Right kidney (tissue), 1 donor: ENCODE results near the gene HLCS.

ENCODE experiments used
- DNase-seq: peaks from one replicate; pipeline ENCODE4 v3.0.0-alpha.2; 2016

Gene HLCS

DNA sequence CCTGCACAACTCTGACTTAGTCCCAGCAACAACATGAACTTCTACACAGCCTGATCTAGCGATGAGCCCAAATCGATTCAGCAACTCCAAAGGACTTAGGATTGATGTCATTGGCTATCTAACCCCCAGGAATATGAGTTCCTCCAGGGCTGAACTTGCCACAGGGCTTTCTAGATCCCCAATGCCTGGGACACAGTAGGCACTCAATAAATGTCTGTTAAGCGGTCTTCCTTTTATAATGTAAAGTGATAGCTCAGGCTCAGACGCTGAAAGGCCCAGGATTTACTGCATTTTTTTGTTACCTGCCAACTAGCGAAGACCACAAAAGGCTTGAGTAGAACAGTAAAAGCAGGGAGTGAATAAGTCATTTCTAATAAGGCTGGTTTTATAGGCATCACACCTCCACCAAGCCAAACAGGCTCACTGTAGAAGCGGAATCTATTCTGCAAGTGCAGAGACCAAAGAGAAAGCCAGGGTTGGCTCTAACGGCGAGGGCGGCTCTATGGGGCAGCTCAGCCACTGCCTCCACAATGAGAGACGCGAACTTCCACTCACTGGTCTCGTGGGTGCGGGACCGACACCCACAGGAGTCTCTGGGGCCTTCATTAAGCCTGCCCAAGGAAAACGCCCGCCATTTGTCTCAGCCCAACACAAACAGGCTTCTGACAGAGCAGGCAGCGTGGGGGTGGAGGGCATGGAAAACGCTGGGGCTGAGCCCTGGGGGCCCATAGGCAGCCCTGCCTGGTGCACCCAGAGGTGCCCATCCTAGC is 52.0 kb downstream of the HLCS start:
- DNase-seq, result no peak

GRCh38 chr21:36913247-36914169 is 53.0 kb downstream of the HLCS start:
- DNase-seq, result no peak

DNA sequence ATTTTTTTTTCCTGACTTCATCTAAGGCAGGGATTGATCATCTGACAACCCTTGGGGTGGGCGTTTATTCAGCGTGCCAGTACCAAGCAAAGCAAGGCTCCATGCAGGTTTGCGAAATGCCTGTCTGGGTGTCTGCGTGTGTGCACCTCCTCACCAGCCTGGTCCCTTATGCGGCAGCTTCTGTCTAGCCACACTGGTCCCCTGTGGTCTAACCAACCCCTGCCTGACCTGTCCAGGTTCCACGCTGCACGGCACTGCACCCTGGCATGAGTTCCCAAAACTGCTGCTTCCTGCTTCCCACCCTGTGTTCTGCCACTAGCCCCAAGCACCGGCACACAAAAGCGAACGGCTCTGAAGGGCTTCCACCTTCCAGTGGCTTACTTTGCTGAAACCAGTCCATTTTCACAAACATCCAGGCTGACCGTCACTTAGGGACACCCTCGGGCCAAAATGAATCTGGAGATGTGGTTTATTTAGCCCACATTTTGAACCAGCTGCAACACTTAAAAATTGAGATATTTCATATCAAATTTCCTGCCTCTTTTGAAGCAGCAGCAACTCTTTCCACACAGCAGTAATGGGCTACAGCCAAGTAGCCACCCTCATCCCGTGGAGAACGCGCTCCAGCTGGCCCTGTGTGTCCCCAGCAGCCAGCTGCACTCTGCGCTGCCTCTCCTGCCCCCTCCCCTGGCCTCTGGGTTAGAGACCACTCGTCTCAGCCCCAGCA is 55.7 kb downstream of the HLCS start:
- no peak for DNase-seq

GRCh38 chr21:36909901-36910561 is 56.4 kb downstream of the HLCS start:
- no peak for DNase-seq

GRCh38 chr21:36909423-36909822 is 57.0 kb downstream of the HLCS start:
- DNase-seq, result no peak

DNA sequence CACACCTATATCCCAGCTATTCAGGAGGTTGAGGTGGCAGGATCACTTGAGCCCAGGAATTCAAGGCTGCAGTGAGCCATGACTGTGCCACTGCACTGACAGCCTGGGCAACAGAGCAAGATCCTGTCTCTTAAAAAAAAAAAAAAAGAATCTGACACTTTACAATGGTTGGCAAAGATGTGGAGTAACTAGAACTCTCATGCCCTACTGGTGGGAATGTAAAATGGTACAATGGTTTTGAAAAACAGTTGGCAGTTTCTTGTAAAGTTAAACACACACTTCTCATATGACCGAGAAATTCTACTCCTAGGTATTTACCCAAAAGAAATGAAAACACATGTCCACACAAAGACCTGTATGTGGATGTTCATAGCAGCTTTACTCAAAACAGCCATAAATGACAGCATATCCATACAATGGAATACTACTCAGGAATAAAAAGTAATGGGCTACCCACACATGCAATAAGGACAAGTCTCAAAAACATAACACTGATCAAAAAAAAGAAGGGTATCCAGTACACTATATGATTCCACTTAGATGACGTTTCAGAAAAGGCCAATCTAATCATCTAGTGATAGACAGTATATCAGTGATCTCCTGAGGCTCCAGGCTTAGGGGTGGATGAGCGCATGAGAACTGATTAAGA is 58.1 kb downstream of the HLCS start:
- DNase-seq, result no peak

DNA sequence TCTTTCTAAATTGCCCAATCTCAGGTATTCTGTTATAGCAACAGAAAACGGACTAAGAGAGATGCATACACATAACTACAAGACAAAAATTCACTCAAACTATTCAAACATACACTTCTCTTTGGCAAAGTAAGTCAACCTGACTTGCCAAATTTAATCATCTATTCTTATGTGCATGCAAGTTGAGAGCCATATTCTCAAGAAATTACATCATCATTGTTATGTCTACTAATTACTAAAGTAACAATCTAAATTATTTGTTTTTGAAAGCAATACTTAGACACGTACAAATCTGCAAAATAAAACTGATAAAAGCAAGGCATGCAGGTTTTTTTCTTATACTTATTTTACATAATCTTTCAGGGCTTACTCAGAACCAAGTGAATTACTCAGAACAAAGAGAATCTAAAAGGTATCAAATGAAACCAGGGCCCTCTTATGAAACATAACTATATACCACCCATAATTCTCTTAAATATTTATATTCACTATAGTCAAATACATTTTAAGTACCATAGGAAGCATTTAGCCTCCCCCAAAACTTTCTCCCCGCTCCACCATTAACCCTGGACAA is 62.3 kb downstream of the HLCS start:
- no peak for DNase-seq

- no peak for DNase-seq
Observed at GRCh38 chr21:36902793-36903192, 63.7 kb downstream of the HLCS start.

DNA sequence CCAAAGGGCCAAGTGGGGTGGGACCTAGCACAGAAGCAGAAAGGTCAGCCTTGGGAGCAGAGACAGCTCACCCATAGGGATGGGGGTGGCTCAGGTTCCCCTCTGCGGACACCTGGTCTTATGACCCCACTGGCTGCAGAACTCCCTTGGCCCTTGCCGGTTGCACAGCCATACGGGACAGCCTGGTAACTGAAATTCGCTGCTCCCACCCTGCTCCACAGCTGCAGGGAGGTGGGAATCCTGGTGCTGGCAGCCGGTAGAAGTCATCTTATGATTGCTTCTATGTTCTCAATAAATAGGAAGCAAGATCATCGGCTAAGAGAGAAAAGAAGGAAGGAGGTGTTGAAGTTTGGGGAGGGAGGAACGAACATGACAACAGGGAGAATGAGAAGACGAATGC is 64.1 kb downstream of the HLCS start:
- no peak for DNase-seq

- no peak for DNase-seq
Observed at GRCh38 chr21:36901575-36901974, 64.9 kb downstream of the HLCS start.

DNA sequence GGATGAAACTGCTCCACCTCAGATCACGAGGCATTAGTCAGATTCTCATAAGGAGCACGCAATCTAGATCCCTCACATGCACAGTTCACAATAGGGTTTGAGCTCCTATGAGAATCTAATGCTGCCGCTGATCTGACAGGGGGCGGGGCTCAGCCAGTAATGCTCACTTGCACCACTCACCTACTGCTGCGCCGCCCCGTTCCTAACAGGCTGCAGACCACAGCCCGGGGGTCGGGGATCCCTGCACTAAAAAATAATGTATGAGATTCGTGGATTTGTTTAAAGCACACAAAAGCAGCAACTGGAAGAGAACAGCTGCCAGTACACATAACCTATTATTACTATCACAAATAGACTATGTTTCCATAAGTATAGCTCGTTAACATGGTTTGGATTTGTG is 72.9 kb downstream of the HLCS start:
- no peak for DNase-seq

GRCh38 chr21:36892201-36892600 is 74.3 kb downstream of the HLCS start:
- DNase-seq, result no peak

DNA sequence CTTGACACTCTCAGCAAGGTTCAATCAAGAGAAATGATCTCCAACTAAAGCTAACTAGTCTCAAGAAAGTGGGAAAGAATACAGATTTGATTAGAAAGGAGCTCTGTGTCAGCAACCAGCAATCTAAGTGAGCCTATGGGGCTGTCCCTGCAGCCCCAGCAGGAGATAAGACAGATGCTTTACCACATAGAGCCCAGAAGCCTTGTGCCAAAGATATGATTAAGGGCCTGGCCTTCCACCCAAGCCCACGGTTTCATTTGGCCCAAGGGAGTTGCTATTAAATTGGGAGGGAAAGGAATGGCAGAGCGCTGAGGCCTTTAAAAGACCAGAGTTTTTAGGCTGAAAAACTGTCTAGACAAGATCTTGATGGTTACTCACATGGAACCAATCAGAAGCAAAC is 74.8 kb downstream of the HLCS start:
- DNase-seq, result no peak

DNA sequence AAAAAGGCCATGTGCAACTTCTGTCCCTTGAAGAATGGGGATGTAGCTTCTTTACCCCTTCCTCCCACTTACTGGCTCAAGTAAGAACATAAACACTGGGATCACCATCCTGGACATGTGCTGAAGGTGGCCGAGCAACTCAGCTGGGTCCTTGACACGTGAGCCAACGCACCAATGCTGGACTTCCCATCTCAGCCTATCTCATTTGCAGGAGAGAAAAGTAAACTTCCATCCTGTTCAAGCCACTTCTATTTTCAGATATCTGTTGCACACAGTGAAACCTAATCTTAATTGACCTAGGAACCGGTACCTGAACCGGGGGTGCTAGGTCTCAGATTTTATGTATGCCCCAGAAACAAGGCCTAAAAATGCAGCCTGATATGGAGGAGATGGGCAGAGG is 75.3 kb downstream of the HLCS start:
- DNase-seq, result no peak

DNA sequence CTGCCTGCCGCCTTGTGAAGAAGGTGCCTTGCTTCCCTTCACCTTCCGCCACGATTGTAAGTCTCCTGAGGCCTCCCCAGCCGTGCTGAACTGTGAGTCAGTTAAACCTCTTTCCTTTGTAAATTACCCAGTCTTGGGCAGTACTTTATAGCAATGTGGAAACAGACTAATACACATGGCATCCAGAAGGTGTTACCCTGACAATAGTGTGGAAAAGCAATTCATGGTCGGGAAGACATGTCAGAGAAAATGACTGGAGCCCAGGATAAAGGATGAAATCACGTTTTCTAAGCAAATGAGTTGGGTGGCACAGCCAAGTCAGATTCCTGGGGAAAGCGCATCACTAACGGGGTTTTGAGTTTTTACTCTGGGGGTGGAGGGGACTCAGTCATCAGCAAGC is 76.4 kb downstream of the HLCS start:
- DNase-seq, result no peak

DNA sequence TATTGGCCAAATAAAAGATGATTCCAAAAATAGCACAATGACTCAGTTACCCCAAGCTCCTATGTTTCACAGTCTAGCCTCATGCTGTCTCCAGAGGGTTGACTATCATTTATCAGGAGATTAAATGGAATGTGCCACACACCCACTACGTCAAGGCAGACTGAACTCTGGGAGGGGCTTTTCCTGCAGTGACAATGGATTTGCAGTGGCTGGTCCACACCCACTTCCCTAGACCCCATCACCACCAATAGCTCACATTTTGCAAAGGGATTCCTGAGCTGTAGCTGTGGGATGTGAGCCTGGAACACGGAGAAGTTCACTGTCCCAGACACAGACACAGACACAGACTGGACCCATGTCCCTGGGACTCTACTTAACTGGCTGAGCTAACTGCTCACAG is 77.1 kb downstream of the HLCS start:
- DNase-seq, result no peak

GRCh38 chr21:36888466-36888865 is 78.0 kb downstream of the HLCS start:
- no peak for DNase-seq

GRCh38 chr21:36887963-36888362 is 78.5 kb downstream of the HLCS start:
- DNase-seq, result no peak

DNA sequence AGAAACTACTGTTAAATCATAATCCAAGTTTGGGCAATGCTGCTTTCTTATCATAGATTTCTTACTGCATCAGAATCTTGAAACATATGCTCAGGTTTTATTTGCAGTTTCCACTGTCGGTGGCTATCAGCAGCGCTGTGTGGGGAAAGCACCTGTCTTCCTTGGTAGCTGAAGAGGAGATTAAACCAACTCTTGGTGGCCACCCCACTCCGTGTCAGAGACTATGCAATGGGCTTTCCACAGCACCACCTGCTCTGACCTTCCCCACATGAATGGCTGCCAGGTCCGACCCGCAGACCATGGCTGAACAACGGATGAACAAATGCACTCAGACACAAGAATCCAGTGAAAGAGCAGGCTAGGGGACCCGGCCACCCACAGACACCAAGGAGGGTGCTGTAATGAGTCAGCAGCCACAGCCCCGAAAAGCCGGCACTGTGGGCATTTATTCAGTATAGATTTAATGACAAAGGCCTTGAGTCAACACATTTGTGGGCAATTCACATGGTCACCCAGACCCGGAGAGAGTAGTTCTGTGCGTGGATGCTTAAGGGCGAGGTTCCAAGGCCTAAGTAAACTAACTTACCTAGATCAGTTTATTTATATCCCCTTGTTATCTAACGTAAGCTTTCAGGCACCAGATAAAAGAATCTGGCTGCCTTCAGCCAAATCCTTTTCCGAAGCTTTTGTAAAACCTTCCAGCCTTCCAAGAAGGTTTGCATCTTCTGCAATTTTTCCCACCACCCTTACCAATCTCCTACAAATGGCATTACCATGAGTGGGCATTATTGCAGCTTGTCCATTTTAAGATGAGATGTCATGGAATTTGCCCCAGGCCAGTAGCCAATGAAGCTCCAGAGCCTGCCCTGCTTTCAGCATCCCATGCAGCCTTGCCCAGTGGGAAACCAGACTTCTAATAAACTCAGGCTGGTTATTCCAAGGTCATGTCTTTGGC is 82.7 kb downstream of the HLCS start:
- no peak for DNase-seq

DNA sequence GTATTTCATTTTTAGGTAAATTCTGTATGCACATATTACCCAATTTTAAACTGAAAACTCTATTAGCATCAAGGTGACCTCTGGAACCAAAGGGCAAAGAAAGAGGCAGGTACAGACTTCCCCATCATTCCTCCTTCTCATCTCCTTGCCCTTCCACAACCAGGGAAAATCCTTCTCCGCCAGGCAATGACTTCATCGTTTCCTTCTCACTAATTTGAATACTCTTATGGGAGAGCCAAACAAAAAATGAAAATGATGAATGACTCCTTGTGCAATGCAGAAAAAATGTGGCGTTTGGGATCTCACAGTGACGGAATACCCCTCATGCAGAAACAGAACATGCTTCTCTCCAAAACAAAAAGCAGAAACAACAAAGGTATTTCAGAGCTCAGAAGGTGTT is 83.7 kb downstream of the HLCS start:
- DNase-seq, result no peak
